ENCODE data around the gene ZC3H12D. TPM values are rescaled to one million over a fixed set of nuclear protein-coding genes. Genes with fewer than 3 reads are reported as not detected.
"Not testable (repeated sequence)": the region's sequence is repeated elsewhere in the genome, so short reads cannot be mapped to it uniquely, and the experiment has no call there.

Gene ZC3H12D
- total and polyA plus RNA-seq, 9 of the 15 experiments (the other 6 are each of a cell fraction or from before 2014, with no cell fraction given): 0.04 to 0.27 (median 0.05) TPM; not detected in 3

- H3K27ac ChIP-seq (ENCODE audit: extremely low read depth, low read depth, low read length); H3K9me1 ChIP-seq (ENCODE audit: control insufficient read depth, insufficient read depth, low read length); H2AFZ ChIP-seq (ENCODE audit: low read depth, low read length); ATAC-seq; H3K4me2 ChIP-seq (ENCODE audit: insufficient read depth, low read length); in situ Hi-C loops (cut with MboI); DNase-seq (ENCODE audit: extremely low read depth in 1 of 4, low spot score in 3 of 4); CTCF ChIA-PET (ENCODE audit: low intra/inter-chr PET ratio); BruUV-seq (replicated peaks); H3K36me3 ChIP-seq (ENCODE audit: control insufficient read depth, insufficient read depth, low read length); H3K9me3 ChIP-seq (replicated peaks; ENCODE audit: control insufficient read depth, insufficient read depth, low read depth, low read length); H4K20me1 ChIP-seq (replicated peaks; ENCODE audit: control insufficient read depth, insufficient read depth, low read length); H3K79me2 ChIP-seq (ENCODE audit: control insufficient read depth, insufficient read depth, low read length); H3K4me1 ChIP-seq (replicated peaks in 1 of 2; ENCODE audit: control insufficient read depth in 2 of 2, insufficient read depth in 2 of 2, low read length in 2 of 2); H3K9ac ChIP-seq (ENCODE audit: insufficient read depth in 1 of 2, low read depth in 2 of 2, low read length in 2 of 2); intact Hi-C loops (cut with micrococcal nuclease); H3K4me3 ChIP-seq; FAIRE-seq: not testable (repeated sequence)
- peaks cover 43 to 76% of the 10 kb centered on the region in 2 experiments for H3K27me3 ChIP-seq (ENCODE audit: control insufficient read depth in 2 of 2, insufficient read depth in 2 of 2, low read length in 2 of 2)
- POLR2A ChIA-PET: interaction anchor here (1.6 kb wide), 1 partner anchor 17 kb away, joined by 8 read pairs; no protein-coding TSS in a partner anchor
- WGBS (ENCODE audit: insufficient coverage, low coverage, missing lambda C conversion rate): 2% methylated on average over 7 of the region's 7 CpGs
These were observed 22.1 kb downstream of the ZC3H12D start for GRCh38 chr6:149462712-149463111.

- Histone ChIP-seq H2AFZ (ENCODE audit: low read depth, low read length) (no peak overlapping the region), H3K9me1 (ENCODE audit: control insufficient read depth, insufficient read depth, low read length) (no peaks in the 10 kb centered on the region), H4K20me1 (replicated peaks; ENCODE audit: control insufficient read depth, insufficient read depth, low read length) (peaks cover 4% of the 10 kb centered on the region; the same call in 1 of the 2 replicates), H3K9me3 (replicated peaks; ENCODE audit: control insufficient read depth, insufficient read depth, low read depth, low read length) (no peaks in the 10 kb centered on the region), H3K27me3 (ENCODE audit: control insufficient read depth in 2 of 2, insufficient read depth in 2 of 2, low read length in 2 of 2) (peaks cover 48 to 77% of the 10 kb centered on the region in 2 experiments), H3K27ac (ENCODE audit: extremely low read depth, low read depth, low read length) (no peak overlapping the region), H3K4me3 (no peak overlapping the region), H3K9ac (ENCODE audit: insufficient read depth in 1 of 2, low read depth in 2 of 2, low read length in 2 of 2) (no peak overlapping the region), H3K4me2 (ENCODE audit: insufficient read depth, low read length) (no peak overlapping the region), H3K79me2 (ENCODE audit: control insufficient read depth, insufficient read depth, low read length) (no peaks in the 10 kb centered on the region), H3K36me3 (ENCODE audit: control insufficient read depth, insufficient read depth, low read length) (no peaks in the 10 kb centered on the region), H3K4me1 (replicated peaks in 1 of 2; ENCODE audit: control insufficient read depth in 2 of 2, insufficient read depth in 2 of 2, low read length in 2 of 2) (peaks cover 0 to 4% of the 10 kb centered on the region in 2 experiments; a peak in 4 of 5 replicates)
- DNase-seq (ENCODE audit: extremely low read depth in 1 of 4, low spot score in 3 of 4) (no peak), ATAC-seq (no peak), FAIRE-seq (no peak)
- ChIA-PET CTCF (ENCODE audit: low intra/inter-chr PET ratio) (no interaction called here), POLR2A (interaction anchor here (0.5 to 1.6 kb wide), 2 partner anchors 8 to 16 kb away, joined by 3 to 8 read pairs; no protein-coding TSS in a partner anchor)
- 0% methylated on average over 5 of the region's 5 CpGs for WGBS (ENCODE audit: insufficient coverage, low coverage, missing lambda C conversion rate)
- no TSS peak for BruUV-seq (replicated peaks)
- intact Hi-C loops (cut with micrococcal nuclease): no loop called here
- in situ Hi-C loops (cut with MboI): no loop called here
- TF ChIP-seq ZFP91 (CRISPR knock-in tag; IDR thresholded peaks at IDR 0.05): no peak
- TF ChIP-seq BMI1 (IDR thresholded peaks at IDR 0.05; ENCODE audit: low read length): no peak
- TF ChIP-seq LCOR (CRISPR knock-in tag; IDR thresholded peaks at IDR 0.05): no peak
- no peak for TF ChIP-seq ZNF280A (IDR thresholded peaks at IDR 0.05; ENCODE audit: low read depth, partially characterized antibody)
- TF ChIP-seq MAZ (CRISPR knock-in tag; conservative IDR thresholded peaks at IDR 0.05 in 1 of 2, IDR thresholded peaks at IDR 0.05 in 1 of 2): no peak
- TF ChIP-seq ZNF586 (CRISPR knock-in tag; conservative IDR thresholded peaks at IDR 0.05): no peak
- TF ChIP-seq MCM3 (IDR thresholded peaks at IDR 0.05): no peak
- no peak for TF ChIP-seq ILF3 (IDR thresholded peaks at IDR 0.05; ENCODE audit: borderline replicate concordance)
- TF ChIP-seq ZNF239 (CRISPR knock-in tag; IDR thresholded peaks at IDR 0.05): no peak
- TF ChIP-seq, protein P1, sequence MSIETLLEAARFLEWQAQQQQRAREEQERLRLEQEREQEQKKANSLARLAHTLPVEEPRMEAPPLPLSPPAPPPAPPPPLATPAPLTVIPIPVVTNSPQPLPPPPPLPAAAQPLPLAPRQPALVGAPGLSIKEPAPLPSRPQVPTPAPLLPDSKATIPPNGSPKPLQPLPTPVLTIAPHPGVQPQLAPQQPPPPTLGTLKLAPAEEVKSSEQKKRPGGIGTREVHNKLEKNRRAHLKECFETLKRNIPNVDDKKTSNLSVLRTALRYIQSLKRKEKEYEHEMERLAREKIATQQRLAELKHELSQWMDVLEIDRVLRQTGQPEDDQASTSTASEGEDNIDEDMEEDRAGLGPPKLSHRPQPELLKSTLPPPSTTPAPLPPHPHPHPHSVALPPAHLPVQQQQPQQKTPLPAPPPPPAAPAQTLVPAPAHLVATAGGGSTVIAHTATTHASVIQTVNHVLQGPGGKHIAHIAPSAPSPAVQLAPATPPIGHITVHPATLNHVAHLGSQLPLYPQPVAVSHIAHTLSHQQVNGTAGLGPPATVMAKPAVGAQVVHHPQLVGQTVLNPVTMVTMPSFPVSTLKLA (conservative IDR thresholded peaks at IDR 0.05): no peak
- no peak for TF ChIP-seq MBD2 (IDR thresholded peaks at IDR 0.05; ENCODE audit: borderline replicate concordance, low read depth)
These were observed 23.1 kb downstream of the ZC3H12D start for GRCh38 chr6:149461670-149462069.

Measured in K562 (cell line).